ENCODE data around the gene TMEM134. TPM values are rescaled to one million over a fixed set of nuclear protein-coding genes. Genes with fewer than 3 reads are reported as not detected.

TMEM134 gene
- total RNA-seq, 1 donor from 2014 or later = 51.4 TPM

DNA sequence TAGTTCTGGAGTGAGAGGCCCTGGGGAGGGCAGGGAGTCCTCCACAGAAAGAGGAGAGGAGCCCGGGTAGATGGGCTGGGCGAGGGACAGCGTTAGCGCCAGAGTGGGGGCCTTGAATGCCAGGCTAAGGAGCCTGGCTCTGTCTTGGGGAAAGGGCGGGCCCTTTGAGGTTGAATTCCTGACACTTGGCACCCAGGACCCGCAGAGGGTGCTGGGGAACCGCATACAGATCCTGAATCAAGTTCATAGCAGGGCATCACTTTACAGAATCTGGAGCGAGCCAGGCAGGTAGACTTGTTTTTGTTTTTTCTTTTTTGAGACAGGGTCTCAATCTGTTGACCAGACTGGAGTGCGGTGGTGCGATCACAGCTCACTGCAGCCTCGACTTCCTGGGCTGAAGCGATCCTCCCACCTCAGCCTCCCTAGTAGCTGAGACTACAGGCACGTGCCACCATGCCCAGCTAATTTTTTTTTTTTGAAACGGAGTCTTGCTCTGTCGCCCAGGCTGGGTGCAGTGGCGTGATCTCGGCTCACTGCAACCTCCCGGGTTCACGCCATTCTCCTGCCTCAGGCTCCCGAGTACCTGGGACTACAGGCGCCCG, 47.5 kb downstream of the TMEM134 start:
- Mint-ChIP-seq H3K9me3 (ENCODE audit: unreplicated experiment) (no peaks in the 10 kb centered on the region), H3K4me1 (ENCODE audit: unreplicated experiment) (peaks cover 15% of the 10 kb centered on the region), H3K27me3 (ENCODE audit: unreplicated experiment) (no peaks in the 10 kb centered on the region), H3K4me3 (ENCODE audit: unreplicated experiment) (peak overlapping the region; percentile 70), H3K27ac (ENCODE audit: unreplicated experiment) (peak overlapping the region; percentile 76), H3K36me3 (ENCODE audit: unreplicated experiment) (no peaks in the 10 kb centered on the region)
- no peak for DNase-seq (ENCODE audit: extremely low spot score, unreplicated experiment)
- TF ChIP-seq, protein P1, sequence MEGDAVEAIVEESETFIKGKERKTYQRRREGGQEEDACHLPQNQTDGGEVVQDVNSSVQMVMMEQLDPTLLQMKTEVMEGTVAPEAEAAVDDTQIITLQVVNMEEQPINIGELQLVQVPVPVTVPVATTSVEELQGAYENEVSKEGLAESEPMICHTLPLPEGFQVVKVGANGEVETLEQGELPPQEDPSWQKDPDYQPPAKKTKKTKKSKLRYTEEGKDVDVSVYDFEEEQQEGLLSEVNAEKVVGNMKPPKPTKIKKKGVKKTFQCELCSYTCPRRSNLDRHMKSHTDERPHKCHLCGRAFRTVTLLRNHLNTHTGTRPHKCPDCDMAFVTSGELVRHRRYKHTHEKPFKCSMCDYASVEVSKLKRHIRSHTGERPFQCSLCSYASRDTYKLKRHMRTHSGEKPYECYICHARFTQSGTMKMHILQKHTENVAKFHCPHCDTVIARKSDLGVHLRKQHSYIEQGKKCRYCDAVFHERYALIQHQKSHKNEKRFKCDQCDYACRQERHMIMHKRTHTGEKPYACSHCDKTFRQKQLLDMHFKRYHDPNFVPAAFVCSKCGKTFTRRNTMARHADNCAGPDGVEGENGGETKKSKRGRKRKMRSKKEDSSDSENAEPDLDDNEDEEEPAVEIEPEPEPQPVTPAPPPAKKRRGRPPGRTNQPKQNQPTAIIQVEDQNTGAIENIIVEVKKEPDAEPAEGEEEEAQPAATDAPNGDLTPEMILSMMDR (IDR thresholded peaks at IDR 0.05) = no peak

DNA sequence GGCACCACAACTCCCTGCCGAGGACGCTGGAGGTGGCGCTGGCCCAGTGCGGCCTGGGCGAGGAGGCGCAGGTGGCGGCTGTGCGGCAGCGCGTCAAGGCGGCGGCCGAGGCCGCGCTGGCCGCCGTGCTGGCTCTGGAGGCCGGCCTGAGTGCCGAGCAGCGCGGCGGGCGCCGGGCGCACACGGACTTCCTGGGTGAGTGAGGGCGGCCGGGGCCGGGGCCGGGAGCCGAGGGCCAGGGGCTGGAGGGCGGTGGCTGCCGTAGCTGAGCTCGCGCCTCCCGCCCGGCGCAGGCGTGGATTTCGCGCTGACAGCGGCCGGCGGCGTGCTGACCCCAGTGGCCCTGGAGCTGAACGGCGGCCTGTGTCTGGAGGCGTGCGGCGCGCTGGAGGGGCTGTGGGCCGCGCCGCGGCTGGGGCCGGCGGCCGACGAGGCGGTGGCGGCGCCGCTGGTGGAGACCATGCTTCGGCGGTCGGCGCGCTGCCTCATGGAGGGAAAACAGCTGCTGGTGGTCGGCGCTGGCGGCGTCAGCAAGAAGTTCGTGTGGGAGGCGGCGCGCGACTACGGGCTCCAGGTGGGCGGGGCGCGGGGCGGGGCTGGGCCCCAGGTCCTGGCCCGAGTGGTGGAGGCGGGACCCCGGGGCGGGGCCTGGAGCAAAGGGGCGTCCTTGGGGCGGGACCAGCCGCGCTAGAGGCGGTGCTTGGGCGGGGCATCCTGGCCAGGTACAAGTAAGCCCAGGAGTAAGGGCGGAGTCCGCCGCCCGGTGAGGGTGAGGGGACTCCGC, 48.2 kb downstream of the TMEM134 start:
- H3K27me3 Mint-ChIP-seq (ENCODE audit: unreplicated experiment) = no peaks in the 10 kb centered on the region
- DNase-seq (ENCODE audit: extremely low spot score, unreplicated experiment) = peak; percentile 97
- peak overlapping the region; percentile 76 for H3K27ac Mint-ChIP-seq (ENCODE audit: unreplicated experiment)
- TF ChIP-seq, protein P1 (IDR thresholded peaks at IDR 0.05) = no peak
- no peaks in the 10 kb centered on the region for H3K36me3 Mint-ChIP-seq (ENCODE audit: unreplicated experiment)
- peaks cover 21% of the 10 kb centered on the region for H3K4me1 Mint-ChIP-seq (ENCODE audit: unreplicated experiment)
- H3K4me3 Mint-ChIP-seq (ENCODE audit: unreplicated experiment) = peak overlapping the region; percentile 70
- no peaks in the 10 kb centered on the region for H3K9me3 Mint-ChIP-seq (ENCODE audit: unreplicated experiment)

DNA sequence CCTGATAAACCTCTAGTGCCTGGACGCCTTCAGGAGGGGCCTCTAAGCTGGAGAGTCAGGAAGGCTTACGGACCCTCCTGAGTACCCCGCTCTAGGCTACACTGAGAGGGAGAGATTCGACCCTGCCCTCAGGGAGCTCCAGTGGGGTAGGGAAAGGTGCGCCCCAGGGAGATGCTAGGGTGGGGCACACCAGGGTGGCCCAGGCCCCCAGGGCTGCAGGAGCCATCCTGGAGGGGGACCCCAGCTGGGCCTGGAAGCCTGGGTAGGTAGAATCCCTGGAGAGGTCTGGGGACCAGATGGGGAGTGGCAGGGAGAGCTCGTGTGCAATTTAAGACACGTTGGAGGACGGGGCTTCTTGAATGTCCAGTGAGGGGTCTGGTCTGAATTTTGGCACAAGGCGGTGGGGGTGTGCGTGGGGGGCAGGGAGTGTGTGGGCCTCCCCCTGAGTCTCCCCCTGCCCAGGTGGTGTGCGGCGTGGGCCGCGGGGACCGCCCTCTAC, 48.9 kb downstream of the TMEM134 start:
- Mint-ChIP-seq H3K36me3 (ENCODE audit: unreplicated experiment) (no peaks in the 10 kb centered on the region), H3K27me3 (ENCODE audit: unreplicated experiment) (no peaks in the 10 kb centered on the region), H3K4me3 (ENCODE audit: unreplicated experiment) (peak overlapping the region; percentile 56), H3K27ac (ENCODE audit: unreplicated experiment) (peak overlapping the region; percentile 27), H3K4me1 (ENCODE audit: unreplicated experiment) (peaks cover 21% of the 10 kb centered on the region), H3K9me3 (ENCODE audit: unreplicated experiment) (no peaks in the 10 kb centered on the region)
- DNase-seq (ENCODE audit: extremely low spot score, unreplicated experiment) = no peak
- TF ChIP-seq, protein P1 (IDR thresholded peaks at IDR 0.05) = no peak

DNA sequence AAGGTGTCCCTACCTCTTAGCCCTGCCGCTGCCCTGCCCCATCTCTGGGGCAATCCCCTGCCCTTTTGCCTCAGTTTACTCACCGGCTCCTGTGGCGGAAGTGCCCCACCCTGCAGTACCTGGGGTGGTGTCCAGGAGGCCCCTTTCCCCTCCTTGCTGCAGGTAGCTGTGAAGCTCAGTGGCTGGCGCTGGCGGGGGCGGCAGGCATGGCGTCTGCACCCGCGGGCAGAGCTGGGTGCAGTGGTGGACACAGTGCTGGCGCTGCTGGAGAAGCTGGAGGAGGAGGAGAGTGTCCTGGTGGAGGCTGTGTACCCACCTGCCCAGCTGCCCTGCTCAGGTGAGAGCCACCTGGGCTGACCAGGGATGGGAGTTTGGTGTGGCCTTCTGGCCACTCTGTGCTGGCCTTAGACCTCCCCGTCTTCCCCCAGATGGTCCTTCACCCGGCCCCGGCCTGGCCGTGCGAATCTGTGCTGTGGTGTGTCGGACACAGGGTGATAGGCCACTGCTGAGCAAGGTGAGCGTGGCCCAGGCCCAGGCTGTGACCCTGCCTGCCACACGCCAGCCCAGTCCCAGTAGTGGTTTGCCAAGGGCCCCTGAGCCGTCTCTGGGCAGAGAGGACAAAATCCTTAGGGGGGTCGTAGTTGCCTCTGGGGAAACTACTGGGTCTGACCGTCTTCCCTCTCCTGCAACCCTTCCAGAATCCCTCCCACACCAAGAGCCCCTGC, 49.6 kb downstream of the TMEM134 start:
- Mint-ChIP-seq H3K36me3 (ENCODE audit: unreplicated experiment) (no peaks in the 10 kb centered on the region), H3K27me3 (ENCODE audit: unreplicated experiment) (no peaks in the 10 kb centered on the region), H3K4me3 (ENCODE audit: unreplicated experiment) (peak overlapping the region; percentile 14), H3K9me3 (ENCODE audit: unreplicated experiment) (no peaks in the 10 kb centered on the region), H3K27ac (ENCODE audit: unreplicated experiment) (no peak overlapping the region), H3K4me1 (ENCODE audit: unreplicated experiment) (peaks cover 21% of the 10 kb centered on the region)
- TF ChIP-seq, protein P1 (IDR thresholded peaks at IDR 0.05) = no peak
- DNase-seq (ENCODE audit: extremely low spot score, unreplicated experiment) = no peak

Data from osteocyte (in vitro differentiated cells).